ENCODE results near the gene ZRANB3.

GRCh38 chr2:135255208-135255607 lies 275.8 kb downstream of the ZRANB3 start:
- TF ChIP-seq POLR2AphosphoS5 (IDR thresholded peaks at IDR 0.05), result no peak
- no peak for TF ChIP-seq CTCF (IDR thresholded peaks at IDR 0.05)
